HEK293T (cell line): ENCODE measurements around the gene MAP3K20.

Experiments
- ARNT ChIP-seq: fragments of 450-650 bp; IDR thresholded peaks from 2 replicates; pipeline ENCODE4 v1.6.1; 2017; ENCODE audit warnings: mild to moderate bottlenecking
- BHLHE40 ChIP-seq: fragments of 450-650 bp; IDR thresholded peaks from 2 replicates; pipeline ENCODE4 v1.6.1; 2016; ENCODE audit warnings: mild to moderate bottlenecking, moderate library complexity, borderline replicate concordance
- ELF4 ChIP-seq: fragments of 450-650 bp; IDR thresholded peaks from 2 replicates; pipeline ENCODE4 v1.6.1; 2017; ENCODE audit warnings: antibody characterized with exemption
- FOXA1 ChIP-seq: fragments of 450-650 bp; IDR thresholded peaks from 2 replicates; pipeline ENCODE4 v1.6.1; 2016; ENCODE audit warnings: mild to moderate bottlenecking
- FOXK2 ChIP-seq: fragments of 450-650 bp; IDR thresholded peaks from 2 replicates; pipeline ENCODE4 v1.6.1; 2016; ENCODE audit warnings: mild to moderate bottlenecking
- FOXM1 ChIP-seq: fragments of 450-650 bp; IDR thresholded peaks from 2 replicates; pipeline ENCODE4 v1.6.1; 2017; ENCODE audit warnings: mild to moderate bottlenecking, borderline replicate concordance
- HDGF ChIP-seq: fragments of 450-650 bp; IDR thresholded peaks from 2 replicates; pipeline ENCODE4 v1.6.1; 2017; ENCODE audit warnings: antibody characterized with exemption, borderline replicate concordance
- LEF1 ChIP-seq: fragments of 450-650 bp; IDR thresholded peaks from 2 replicates; pipeline ENCODE4 v1.6.1; 2017; ENCODE audit warnings: mild to moderate bottlenecking, borderline replicate concordance
- NFRKB ChIP-seq: fragments of 450-650 bp; IDR thresholded peaks from 2 replicates; pipeline ENCODE4 v1.6.1; 2016; ENCODE audit warnings: mild to moderate bottlenecking, moderate library complexity
- PKNOX1 ChIP-seq: fragments of 450-650 bp; IDR thresholded peaks from 2 replicates; pipeline ENCODE4 v1.6.1; 2016
- SP1 ChIP-seq: fragments of 450-650 bp; IDR thresholded peaks from 2 replicates; pipeline ENCODE4 v1.6.1; 2017
- SUZ12 ChIP-seq: fragments of 450-650 bp; IDR thresholded peaks from 2 replicates; pipeline ENCODE4 v1.6.1; 2016; ENCODE audit warnings: mild to moderate bottlenecking
- ZNF384 ChIP-seq: fragments of 450-650 bp; IDR thresholded peaks from 2 replicates; pipeline ENCODE4 v1.6.1; 2016

GRCh38 chr2:173044686-173045085, 31.0 kb upstream of the MAP3K20 start:
- TF ChIP-seq SP1 (no peak), FOXM1 (no peak), FOXK2 (no peak), ZNF384 (no peak), NFRKB (no peak), ELF4 (no peak), BHLHE40 (no peak), LEF1 (no peak), FOXA1 (no peak), HDGF (no peak), SUZ12 (no peak), ARNT (no peak), PKNOX1 (no peak)
